ENCODE data around the gene NOX4. TPM values are rescaled to one million over a fixed set of nuclear protein-coding genes. Genes with fewer than 3 reads are reported as not detected.
"Not testable (repeated sequence)": the region's sequence is repeated elsewhere in the genome, so short reads cannot be mapped to it uniquely, and the experiment has no call there.

The NOX4 gene
- total RNA-seq, 1 experiment from 2014 or later: 3.0 TPM

- Histone ChIP-seq H3K18ac (ENCODE audit: insufficient read length, low read depth, low read length) (no peak overlapping the region), H4K20me1 (ENCODE audit: control insufficient read depth, insufficient read depth, insufficient read length) (no peaks in the 10 kb centered on the region), H3K4ac (ENCODE audit: low read depth, low read length) (no peak overlapping the region), H2BK5ac (ENCODE audit: insufficient read length, low read length) (no peak overlapping the region), H3K14ac (ENCODE audit: insufficient read depth, low read length) (no peak overlapping the region), H2BK12ac (ENCODE audit: insufficient read length, low read depth, low read length) (no peak overlapping the region), H2BK20ac (ENCODE audit: low read depth, low read length, poor library complexity, severe bottlenecking) (no peak overlapping the region), H3K27me3 (ENCODE audit: insufficient read depth, low read length) (no peaks in the 10 kb centered on the region), H3K9me3 (ENCODE audit: control insufficient read depth, low read depth, low read length) (no peaks in the 10 kb centered on the region), H3K4me2 (ENCODE audit: insufficient read depth, insufficient read length, low read length) (no peak overlapping the region), H4K5ac (ENCODE audit: insufficient read length, low read depth, low read length) (no peak overlapping the region), H3K56ac (ENCODE audit: insufficient read length, low read depth, low read length) (no peak overlapping the region), H3K23me2 (ENCODE audit: insufficient read length, low read depth, low read length, poor library complexity, severe bottlenecking) (no peaks in the 10 kb centered on the region), H2BK15ac (ENCODE audit: low read depth, low read length) (no peak overlapping the region), H3K27ac (ENCODE audit: insufficient read length, low read depth, low read length) (no peak overlapping the region), H3T11ph (ENCODE audit: low read length) (no peak overlapping the region), H2BK120ac (ENCODE audit: low read depth, low read length, poor library complexity, severe bottlenecking) (no peak overlapping the region), H2AK5ac (ENCODE audit: insufficient read length, low read length) (no peak overlapping the region), H3K23ac (ENCODE audit: insufficient read length, low read depth, low read length) (no peak overlapping the region), H3K79me1 (ENCODE audit: insufficient read depth, low read depth, low read length, poor library complexity, severe bottlenecking) (no peaks in the 10 kb centered on the region), H3K9ac (ENCODE audit: extremely low read depth, insufficient read length, low read length) (no peak overlapping the region), H3K4me1 (ENCODE audit: insufficient read depth, low read length) (no peaks in the 10 kb centered on the region), H3K79me2 (ENCODE audit: insufficient read depth, low read length) (no peaks in the 10 kb centered on the region), H2AFZ (ENCODE audit: low read length) (no peak overlapping the region), H4K8ac (replicated peaks; ENCODE audit: insufficient read length, low read depth, low read length) (no peak overlapping the region), H4K91ac (ENCODE audit: insufficient read length, low read depth, low read length) (no peak overlapping the region)
- Mint-ChIP-seq H3K4me1 (no peaks in the 10 kb centered on the region), H3K9me3 (peaks cover 0 to 9% of the 10 kb centered on the region in 2 experiments; a peak in 3 of 5 replicates), H3K27me3 (ENCODE audit: low read depth) (no peaks in the 10 kb centered on the region), H3K36me3 (ENCODE audit: insufficient read depth in 1 of 3, low read depth in 3 of 3) (peaks cover 0 to 9% (median 7%) of the 10 kb centered on the region in 3 experiments; a peak in 3 of 7 replicates), H3K4me3 (no peak overlapping the region), H3K27ac (peak overlapping the region in 1 of 3 experiments; percentile 84; a peak in 2 of 7 replicates)
- TF ChIP-seq, protein P1, sequence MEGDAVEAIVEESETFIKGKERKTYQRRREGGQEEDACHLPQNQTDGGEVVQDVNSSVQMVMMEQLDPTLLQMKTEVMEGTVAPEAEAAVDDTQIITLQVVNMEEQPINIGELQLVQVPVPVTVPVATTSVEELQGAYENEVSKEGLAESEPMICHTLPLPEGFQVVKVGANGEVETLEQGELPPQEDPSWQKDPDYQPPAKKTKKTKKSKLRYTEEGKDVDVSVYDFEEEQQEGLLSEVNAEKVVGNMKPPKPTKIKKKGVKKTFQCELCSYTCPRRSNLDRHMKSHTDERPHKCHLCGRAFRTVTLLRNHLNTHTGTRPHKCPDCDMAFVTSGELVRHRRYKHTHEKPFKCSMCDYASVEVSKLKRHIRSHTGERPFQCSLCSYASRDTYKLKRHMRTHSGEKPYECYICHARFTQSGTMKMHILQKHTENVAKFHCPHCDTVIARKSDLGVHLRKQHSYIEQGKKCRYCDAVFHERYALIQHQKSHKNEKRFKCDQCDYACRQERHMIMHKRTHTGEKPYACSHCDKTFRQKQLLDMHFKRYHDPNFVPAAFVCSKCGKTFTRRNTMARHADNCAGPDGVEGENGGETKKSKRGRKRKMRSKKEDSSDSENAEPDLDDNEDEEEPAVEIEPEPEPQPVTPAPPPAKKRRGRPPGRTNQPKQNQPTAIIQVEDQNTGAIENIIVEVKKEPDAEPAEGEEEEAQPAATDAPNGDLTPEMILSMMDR (conservative IDR thresholded peaks at IDR 0.05): no peak
- no CpG with 5 or more reads among the region's 3 CpGs for WGBS (ENCODE audit: extremely low coverage, insufficient read length, low lambda C conversion rate)
- DNase-seq: no peak
Observed at GRCh38 chr11:89381094-89381493, 110.1 kb downstream of the NOX4 start.

DNA sequence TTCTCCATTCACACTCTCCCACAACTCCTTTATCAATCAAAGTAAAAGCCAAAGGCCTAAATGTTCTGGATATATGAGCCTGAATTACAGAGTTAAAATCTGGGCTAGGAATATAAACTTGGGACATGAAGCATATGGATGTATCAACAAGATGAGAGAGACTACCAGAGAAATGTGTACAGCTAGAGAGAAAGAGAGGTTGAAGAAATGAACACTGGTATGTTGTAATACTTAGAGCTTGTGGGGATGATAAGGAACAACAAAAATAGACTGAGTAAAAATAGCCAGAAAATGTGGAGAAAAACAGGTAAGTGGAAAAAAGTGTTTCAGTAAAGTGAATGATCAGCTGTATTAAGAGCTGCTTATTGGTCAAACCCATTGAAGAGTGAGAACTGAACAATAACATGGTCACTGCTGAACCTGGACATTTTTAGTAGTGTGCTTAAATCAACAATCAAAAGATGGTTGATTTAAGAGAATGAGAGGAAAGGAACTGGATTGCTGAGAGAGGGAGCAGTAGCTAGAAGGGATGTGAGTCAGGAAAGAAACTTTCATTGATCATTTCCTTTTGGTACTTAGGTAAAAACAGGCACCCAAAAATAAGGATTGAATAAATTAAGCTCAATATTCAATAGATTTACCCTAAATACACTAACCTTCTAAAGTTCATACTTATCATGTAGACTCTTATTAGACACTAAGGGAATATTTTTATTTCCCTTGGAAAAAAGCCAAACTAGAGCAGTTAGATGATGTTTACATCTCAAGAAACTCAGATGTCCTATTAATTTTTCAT lies 111.0 kb downstream of the NOX4 start:
- not testable (repeated sequence) for H3K4me1 ChIP-seq (ENCODE audit: insufficient read depth, low read length); H2AK5ac ChIP-seq (ENCODE audit: insufficient read length, low read length); DNase-seq; H3K36me3 Mint-ChIP-seq (ENCODE audit: insufficient read depth in 1 of 3, low read depth in 3 of 3); H2BK5ac ChIP-seq (ENCODE audit: insufficient read length, low read length); H3K23ac ChIP-seq (ENCODE audit: insufficient read length, low read depth, low read length); H3K18ac ChIP-seq (ENCODE audit: insufficient read length, low read depth, low read length); H3K27me3 Mint-ChIP-seq (ENCODE audit: low read depth); H3K9ac ChIP-seq (ENCODE audit: extremely low read depth, insufficient read length, low read length); H3K14ac ChIP-seq (ENCODE audit: insufficient read depth, low read length); H3K27me3 ChIP-seq (ENCODE audit: insufficient read depth, low read length); H3K79me2 ChIP-seq (ENCODE audit: insufficient read depth, low read length); H4K20me1 ChIP-seq (ENCODE audit: control insufficient read depth, insufficient read depth, insufficient read length); H4K8ac ChIP-seq (replicated peaks; ENCODE audit: insufficient read length, low read depth, low read length); H3K4me1 Mint-ChIP-seq; H2BK20ac ChIP-seq (ENCODE audit: low read depth, low read length, poor library complexity, severe bottlenecking); H3T11ph ChIP-seq (ENCODE audit: low read length); H2BK12ac ChIP-seq (ENCODE audit: insufficient read length, low read depth, low read length); H3K79me1 ChIP-seq (ENCODE audit: insufficient read depth, low read depth, low read length, poor library complexity, severe bottlenecking); H4K91ac ChIP-seq (ENCODE audit: insufficient read length, low read depth, low read length); H3K23me2 ChIP-seq (ENCODE audit: insufficient read length, low read depth, low read length, poor library complexity, severe bottlenecking); H2BK15ac ChIP-seq (ENCODE audit: low read depth, low read length); H3K27ac ChIP-seq (ENCODE audit: insufficient read length, low read depth, low read length); H3K4ac ChIP-seq (ENCODE audit: low read depth, low read length); H3K4me3 Mint-ChIP-seq; H3K56ac ChIP-seq (ENCODE audit: insufficient read length, low read depth, low read length); H3K9me3 Mint-ChIP-seq; H3K27ac Mint-ChIP-seq; H2AFZ ChIP-seq (ENCODE audit: low read length); H2BK120ac ChIP-seq (ENCODE audit: low read depth, low read length, poor library complexity, severe bottlenecking); H4K5ac ChIP-seq (ENCODE audit: insufficient read length, low read depth, low read length); H3K9me3 ChIP-seq (ENCODE audit: control insufficient read depth, low read depth, low read length); H3K4me2 ChIP-seq (ENCODE audit: insufficient read depth, insufficient read length, low read length)
